HG02588 (cell line): ENCODE results near the gene TP53I11.

Experiments used
- ATAC-seq: cut with Tn5 transposase; IDR thresholded peaks from one replicate; pipeline ENCODE4 v1.9.1; 2021; ENCODE audit warnings: mild to moderate bottlenecking, moderate library complexity; ENCODE audit not compliant: unreplicated experiment

Gene TP53I11

GRCh38 chr11:44957776-44958564 is 7.3 kb upstream of the TP53I11 start:
- ATAC-seq: no peak

- no peak for ATAC-seq
Observed at GRCh38 chr11:44957040-44957515, 6.4 kb upstream of the TP53I11 start.

GRCh38 chr11:44955015-44955738 is 4.5 kb upstream of the TP53I11 start:
- no peak for ATAC-seq

GRCh38 chr11:44954051-44954906 is 3.6 kb upstream of the TP53I11 start:
- ATAC-seq: no peak

GRCh38 chr11:44952500-44953260 is 2.0 kb upstream of the TP53I11 start:
- no peak for ATAC-seq

- no peak for ATAC-seq
Observed at GRCh38 chr11:44952082-44952481, 1.4 kb upstream of the TP53I11 start.

- no peak for ATAC-seq
Observed at GRCh38 chr11:44950031-44950624, 555 bp downstream of the TP53I11 start.

- no peak for ATAC-seq
Observed at GRCh38 chr11:44949160-44950030, 1.3 kb downstream of the TP53I11 start.

- ATAC-seq: no peak
Observed at GRCh38 chr11:44948155-44948554, 2.5 kb downstream of the TP53I11 start.

- no peak for ATAC-seq
Observed at GRCh38 chr11:44947114-44947513, 3.6 kb downstream of the TP53I11 start.

GRCh38 chr11:44946263-44946662 is 4.4 kb downstream of the TP53I11 start:
- no peak for ATAC-seq

GRCh38 chr11:44945666-44946065 is 5.0 kb downstream of the TP53I11 start:
- no peak for ATAC-seq

GRCh38 chr11:44944853-44945235 is 5.8 kb downstream of the TP53I11 start:
- no peak for ATAC-seq

GRCh38 chr11:44944181-44944852 is 6.4 kb downstream of the TP53I11 start:
- no peak for ATAC-seq

GRCh38 chr11:44943696-44944095 is 7.0 kb downstream of the TP53I11 start:
- ATAC-seq: no peak

GRCh38 chr11:44943118-44943517 is 7.6 kb downstream of the TP53I11 start:
- ATAC-seq: peak; percentile 67

- no peak for ATAC-seq
Observed at GRCh38 chr11:44942029-44942955, 8.4 kb downstream of the TP53I11 start.
